Measurements from ENCODE around the gene MYO1D. TPM values are rescaled to one million over a fixed set of nuclear protein-coding genes. Genes with fewer than 3 reads are reported as not detected.
"Not testable (repeated sequence)": the region's sequence is repeated elsewhere in the genome, so short reads cannot be mapped to it uniquely, and the experiment has no call there.

MYO1D gene
- total RNA-seq, 1 experiment from 2014 or later: 40.8 TPM

GRCh38 chr17:32899236-32900013 lies 22.5 kb upstream of the MYO1D start:
- no peaks in the 10 kb centered on the region for H4K20me1 ChIP-seq (ENCODE audit: insufficient read depth)
- no peaks in the 10 kb centered on the region for H3K79me2 ChIP-seq (ENCODE audit: low read depth)
- H3F3A ChIP-seq (ENCODE audit: insufficient read depth, low read depth): no peaks in the 10 kb centered on the region
- no TSS peak for BruUV-seq (replicated peaks)
- POLR2A ChIA-PET (ENCODE audit: unreplicated experiment): no interaction called here
- no peak overlapping the region for H3K27ac ChIP-seq
- peaks cover 34% of the 10 kb centered on the region for H3K27me3 ChIP-seq (ENCODE audit: insufficient read depth, low read depth)
- no peak for TF ChIP-seq CTCF (conservative IDR thresholded peaks at IDR 0.05)
- TF ChIP-seq EZH2 (IDR thresholded peaks at IDR 0.05; ENCODE audit: low read depth): no peak
- no peaks in the 10 kb centered on the region for H3K4me1 ChIP-seq (replicated peaks; ENCODE audit: insufficient read depth)
- DNase-seq: no peak
- H3K4me3 ChIP-seq: no peak overlapping the region
- 0 out of 2 replicates have a peak, but pooled peaks cover 2% of the 10 kb centered on the region for H3K9me2 ChIP-seq (ENCODE audit: insufficient read depth)
- H3K9me3 ChIP-seq (ENCODE audit: insufficient read depth, low read depth): 0 out of 2 replicates have a peak, but pooled peaks cover 4% of the 10 kb centered on the region
- CTCF ChIA-PET: no interaction called here
- H3K4me2 ChIP-seq: no peak overlapping the region
- H2AFZ ChIP-seq: no peak overlapping the region
- no peaks in the 10 kb centered on the region for H3K36me3 ChIP-seq (ENCODE audit: low read depth)
- intact Hi-C loops (cut with micrococcal nuclease; ENCODE audit: unreplicated experiment): no loop called here

GRCh38 chr17:32896647-32897258 lies 19.8 kb upstream of the MYO1D start:
- Histone ChIP-seq H3K36me3 (ENCODE audit: low read depth) (no peaks in the 10 kb centered on the region), H3K79me2 (ENCODE audit: low read depth) (no peaks in the 10 kb centered on the region), H3K27me3 (ENCODE audit: insufficient read depth, low read depth) (peaks cover 30% of the 10 kb centered on the region), H3K4me3 (no peak overlapping the region), H3K27ac (no peak overlapping the region), H3K4me2 (no peak overlapping the region), H3K4me1 (replicated peaks; ENCODE audit: insufficient read depth) (no peaks in the 10 kb centered on the region), H4K20me1 (ENCODE audit: insufficient read depth) (no peaks in the 10 kb centered on the region), H3K9me2 (ENCODE audit: insufficient read depth) (no peaks in the 10 kb centered on the region), H3K9me3 (ENCODE audit: insufficient read depth, low read depth) (no peaks in the 10 kb centered on the region), H3F3A (ENCODE audit: insufficient read depth, low read depth) (no peaks in the 10 kb centered on the region), H2AFZ (no peak overlapping the region)
- BruUV-seq (replicated peaks): no TSS peak
- TF ChIP-seq CTCF (conservative IDR thresholded peaks at IDR 0.05) (no peak), EZH2 (IDR thresholded peaks at IDR 0.05; ENCODE audit: low read depth) (no peak)
- intact Hi-C loops (cut with micrococcal nuclease; ENCODE audit: unreplicated experiment): no loop called here
- no peak for DNase-seq
- ChIA-PET POLR2A (ENCODE audit: unreplicated experiment) (no interaction called here), CTCF (no interaction called here)

- H3K27ac ChIP-seq: no peak overlapping the region
- no peaks in the 10 kb centered on the region for H3K9me3 ChIP-seq (ENCODE audit: insufficient read depth, low read depth)
- H3K79me2 ChIP-seq (ENCODE audit: low read depth): no peaks in the 10 kb centered on the region
- no peaks in the 10 kb centered on the region for H3K9me2 ChIP-seq (ENCODE audit: insufficient read depth)
- no peaks in the 10 kb centered on the region for H3K36me3 ChIP-seq (ENCODE audit: low read depth)
- no peak overlapping the region for H2AFZ ChIP-seq
- peaks cover 30% of the 10 kb centered on the region for H3K27me3 ChIP-seq (ENCODE audit: insufficient read depth, low read depth)
- no peak overlapping the region for H3K4me3 ChIP-seq
- CTCF ChIA-PET: no interaction called here
- H4K20me1 ChIP-seq (ENCODE audit: insufficient read depth): no peaks in the 10 kb centered on the region
- peak in 1 of 2 experiments; percentile 40 for DNase-seq
- intact Hi-C loops (cut with micrococcal nuclease; ENCODE audit: unreplicated experiment): no loop called here
- no peak overlapping the region for H3K4me2 ChIP-seq
- BruUV-seq (replicated peaks): no TSS peak
- TF ChIP-seq EZH2 (IDR thresholded peaks at IDR 0.05; ENCODE audit: low read depth) (no peak), CTCF (conservative IDR thresholded peaks at IDR 0.05) (no peak)
- POLR2A ChIA-PET (ENCODE audit: unreplicated experiment): no interaction called here
- H3K4me1 ChIP-seq (replicated peaks; ENCODE audit: insufficient read depth): no peaks in the 10 kb centered on the region
- no peaks in the 10 kb centered on the region for H3F3A ChIP-seq (ENCODE audit: insufficient read depth, low read depth)
Measured at GRCh38 chr17:32894245-32894644, 17.3 kb upstream of the MYO1D start.

GRCh38 chr17:32887410-32887809 lies 10.5 kb upstream of the MYO1D start:
- H2AFZ ChIP-seq; H3K4me2 ChIP-seq; H3F3A ChIP-seq (ENCODE audit: insufficient read depth, low read depth); H3K27me3 ChIP-seq (ENCODE audit: insufficient read depth, low read depth); H3K9me2 ChIP-seq (ENCODE audit: insufficient read depth); H3K4me3 ChIP-seq; H3K27ac ChIP-seq; H3K79me2 ChIP-seq (ENCODE audit: low read depth); intact Hi-C loops (cut with micrococcal nuclease; ENCODE audit: unreplicated experiment); POLR2A ChIA-PET (ENCODE audit: unreplicated experiment); CTCF ChIA-PET; H3K4me1 ChIP-seq (replicated peaks; ENCODE audit: insufficient read depth); H3K9me3 ChIP-seq (ENCODE audit: insufficient read depth, low read depth); BruUV-seq (replicated peaks); H3K36me3 ChIP-seq (ENCODE audit: low read depth); H4K20me1 ChIP-seq (ENCODE audit: insufficient read depth); DNase-seq: not testable (repeated sequence)

- H3F3A ChIP-seq (ENCODE audit: insufficient read depth, low read depth); CTCF ChIA-PET; intact Hi-C loops (cut with micrococcal nuclease; ENCODE audit: unreplicated experiment); H3K27me3 ChIP-seq (ENCODE audit: insufficient read depth, low read depth); BruUV-seq (replicated peaks); H3K36me3 ChIP-seq (ENCODE audit: low read depth); H3K27ac ChIP-seq; H3K4me3 ChIP-seq; H2AFZ ChIP-seq; H3K4me2 ChIP-seq; H3K9me3 ChIP-seq (ENCODE audit: insufficient read depth, low read depth); DNase-seq; H4K20me1 ChIP-seq (ENCODE audit: insufficient read depth); POLR2A ChIA-PET (ENCODE audit: unreplicated experiment); H3K4me1 ChIP-seq (replicated peaks; ENCODE audit: insufficient read depth); H3K79me2 ChIP-seq (ENCODE audit: low read depth); H3K9me2 ChIP-seq (ENCODE audit: insufficient read depth): not testable (repeated sequence)
Measured at GRCh38 chr17:32886951-32887350, 10.0 kb upstream of the MYO1D start.
